ENCODE data around the gene AKT1S1. TPM values are rescaled to one million over a fixed set of nuclear protein-coding genes. Genes with fewer than 3 reads are reported as not detected.
A peak's percentile ranks its signal among the peaks of the same experiment; 100 is the strongest.

The AKT1S1 gene
- total and polyA plus RNA-seq, 2 of the 13 experiments (the other 11 are each of a cell fraction or from before 2014, with no cell fraction given) = 13.5 to 27.8 TPM

GRCh38 chr19:49869484-49870308, 7.5 kb downstream of the AKT1S1 start (continued):
- TF ChIP-seq AKNA (CRISPR knock-in tag; IDR thresholded peaks at IDR 0.05; ENCODE audit: borderline replicate concordance) = no peak
- peak; percentile 47; the same call in 1 of the 2 replicates for TF ChIP-seq YEATS2 (CRISPR knock-in tag; IDR thresholded peaks at IDR 0.05; ENCODE audit: borderline replicate concordance)
- TF ChIP-seq ZNF639 (CRISPR knock-in tag; conservative IDR thresholded peaks at IDR 0.05) = no peak
- TF ChIP-seq ZFP37 (CRISPR knock-in tag; IDR thresholded peaks at IDR 0.05; ENCODE audit: borderline replicate concordance) = no peak
- no peak for TF ChIP-seq MNT (IDR thresholded peaks at IDR 0.05)
- no peak for TF ChIP-seq ZNF788 (CRISPR knock-in tag; IDR thresholded peaks at IDR 0.05; ENCODE audit: borderline replicate concordance)
- peak; percentile 91 for TF ChIP-seq ZFY (CRISPR knock-in tag; IDR thresholded peaks at IDR 0.05)
- TF ChIP-seq TSC22D2 (CRISPR knock-in tag; IDR thresholded peaks at IDR 0.05; ENCODE audit: borderline replicate concordance) = peak; percentile 39; the same call in 1 of the 2 replicates
- no peak for TF ChIP-seq ZNF713 (CRISPR knock-in tag; IDR thresholded peaks at IDR 0.05)
- TF ChIP-seq ATF7 (IDR thresholded peaks at IDR 0.05) = no peak
- TF ChIP-seq ATF7 (CRISPR knock-in tag; IDR thresholded peaks at IDR 0.05) = no peak
- peak; percentile 58; the same call in 1 of the 2 replicates for TF ChIP-seq MED1 (CRISPR knock-in tag; IDR thresholded peaks at IDR 0.05)
- TF ChIP-seq ZNF773 (CRISPR knock-in tag; IDR thresholded peaks at IDR 0.05; ENCODE audit: borderline replicate concordance) = peak; percentile 74; the same call in 1 of the 2 replicates
- TF ChIP-seq ZNF354B (CRISPR knock-in tag; IDR thresholded peaks at IDR 0.05) = no peak
- TF ChIP-seq KLF15 (CRISPR knock-in tag; IDR thresholded peaks at IDR 0.05; ENCODE audit: borderline replicate concordance) = peak; percentile 65; the same call in 1 of the 2 replicates
- no peak for TF ChIP-seq E2F5 (CRISPR knock-in tag; conservative IDR thresholded peaks at IDR 0.05)
